ENCODE measurements around the gene ACP1.

Gene ACP1

DNA sequence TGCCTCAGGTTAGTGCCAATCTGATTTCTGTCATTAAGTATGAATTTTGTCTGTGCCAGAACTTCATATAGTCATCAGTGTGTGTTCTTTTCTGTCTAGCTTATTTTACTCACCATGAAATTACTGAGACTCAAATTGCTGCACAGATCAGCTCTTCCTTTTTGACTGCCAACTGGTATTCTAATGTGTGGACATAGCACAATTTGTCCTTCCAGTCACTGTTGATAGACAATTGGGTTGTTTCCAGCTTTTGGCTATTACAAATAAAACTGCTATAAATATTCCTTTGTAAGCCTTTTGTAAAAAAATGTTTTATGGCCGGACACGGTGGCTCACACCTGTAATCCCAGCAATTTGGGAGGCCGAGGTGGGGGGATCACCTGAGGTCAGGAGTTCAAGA lies 8.7 kb upstream of the ACP1 start:
- DNase-seq, result no peak

DNA sequence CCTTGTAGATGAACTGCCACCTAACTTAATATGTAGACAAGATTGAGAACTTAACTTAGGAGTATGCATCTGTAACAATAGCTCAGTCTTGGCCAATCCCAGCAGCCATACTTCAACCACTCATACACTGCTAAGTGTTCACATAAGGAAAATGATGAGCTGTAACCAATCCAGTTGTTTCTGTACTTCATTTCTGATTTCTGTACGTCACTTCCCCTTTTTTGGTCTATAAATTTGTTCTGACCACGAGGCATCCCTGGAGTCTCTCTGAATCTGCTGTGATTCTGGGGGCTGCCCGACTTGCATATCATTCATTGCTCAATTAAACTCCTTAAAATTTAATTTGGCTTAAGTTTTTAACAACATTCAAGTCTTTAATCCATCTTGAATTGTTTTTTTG lies 7.3 kb upstream of the ACP1 start:
- DNase-seq, result no peak

DNA sequence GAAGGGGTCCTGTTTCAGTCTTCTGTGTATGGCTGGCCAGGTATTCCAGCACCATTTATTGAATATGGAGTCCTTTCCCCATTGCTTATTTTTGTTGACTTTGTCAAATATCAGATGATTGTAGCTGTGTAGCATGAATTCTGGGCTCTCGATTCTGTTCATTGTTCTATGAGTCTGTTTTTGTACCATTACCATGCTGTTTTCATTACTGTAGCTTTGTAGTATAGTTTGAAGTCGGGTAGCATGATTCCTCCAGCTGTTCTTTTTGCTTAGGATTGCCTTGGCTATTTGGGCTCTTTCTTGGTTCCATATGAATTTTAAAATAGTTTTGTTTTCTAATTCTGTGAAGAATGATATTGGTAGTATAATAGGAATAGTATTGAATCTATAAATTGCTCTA lies 6.9 kb upstream of the ACP1 start:
- DNase-seq, result no peak

DNA sequence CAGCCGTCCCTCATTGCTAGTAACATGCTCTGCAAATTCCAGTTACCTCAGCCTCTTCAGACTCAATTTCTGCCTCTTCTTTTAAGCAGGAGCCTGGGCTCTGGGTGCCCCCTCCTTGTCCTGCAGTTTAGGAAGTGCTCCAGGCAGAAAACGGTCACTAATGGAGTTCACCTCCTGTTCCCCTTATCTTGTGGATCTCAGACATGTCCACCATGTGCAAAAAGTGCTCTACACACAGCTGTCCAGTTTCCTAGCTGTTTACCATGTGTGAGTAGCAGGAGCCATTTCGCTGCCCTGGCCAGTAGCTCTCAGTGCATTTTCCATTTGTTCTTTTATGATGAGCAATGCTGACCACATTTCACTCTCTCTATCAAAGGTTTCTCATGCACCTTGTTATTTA lies 5.8 kb upstream of the ACP1 start:
- DNase-seq, result no peak

DNA sequence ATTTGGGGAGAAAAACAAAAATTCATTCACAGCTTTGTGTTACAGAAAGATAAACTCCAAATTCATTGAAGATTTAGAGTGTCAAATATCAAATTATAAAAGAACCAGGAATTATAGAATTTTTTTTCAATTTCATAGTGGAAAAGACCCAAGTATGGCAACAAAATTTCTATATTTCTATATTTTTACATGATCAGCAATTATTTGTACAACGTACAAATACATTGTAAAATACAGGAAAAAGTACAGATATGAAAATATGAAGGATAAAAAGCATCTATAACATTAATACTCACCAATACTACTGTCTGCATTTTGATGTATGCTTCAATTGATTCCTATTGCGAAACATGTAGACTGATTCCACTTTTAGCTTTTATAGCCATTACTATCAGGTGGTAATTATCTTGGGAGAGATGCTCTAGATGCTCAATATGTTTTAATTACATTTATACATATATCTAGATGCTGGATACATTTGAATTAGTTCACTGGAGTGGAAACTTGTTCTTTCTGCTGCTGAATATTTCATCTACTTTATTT lies 4.9 kb upstream of the ACP1 start:
- DNase-seq, result no peak

DNA sequence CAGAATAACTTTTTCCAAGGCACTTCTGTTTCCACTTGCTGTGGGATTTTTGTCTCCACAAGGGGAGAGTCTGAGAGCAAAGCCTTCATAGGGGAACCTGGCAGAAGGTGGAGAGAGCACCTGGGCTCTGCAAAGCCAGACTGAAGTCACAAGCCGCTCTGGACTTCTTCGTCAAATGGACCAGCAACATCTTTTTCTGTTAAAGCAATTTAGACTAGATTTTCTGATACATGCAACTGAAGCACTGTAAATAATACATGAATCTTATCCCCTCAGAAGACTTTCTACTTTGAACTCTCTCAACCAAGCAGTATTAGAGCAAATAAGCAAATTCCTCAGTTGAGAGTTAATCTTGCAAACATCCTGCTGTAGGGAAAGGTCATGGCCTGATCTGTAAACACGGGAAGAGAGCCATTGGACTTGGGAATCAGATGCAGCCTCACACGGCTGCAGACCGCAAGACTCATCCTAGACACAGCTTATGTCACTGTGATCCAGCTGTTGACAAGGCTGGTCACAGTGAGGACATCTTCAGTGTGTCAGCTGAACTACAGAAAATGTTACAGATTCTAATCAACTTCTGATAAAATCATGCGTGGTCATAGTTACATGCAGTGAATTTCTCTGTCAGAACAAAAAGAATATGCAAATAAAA lies 4.1 kb upstream of the ACP1 start:
- no peak for DNase-seq

DNA sequence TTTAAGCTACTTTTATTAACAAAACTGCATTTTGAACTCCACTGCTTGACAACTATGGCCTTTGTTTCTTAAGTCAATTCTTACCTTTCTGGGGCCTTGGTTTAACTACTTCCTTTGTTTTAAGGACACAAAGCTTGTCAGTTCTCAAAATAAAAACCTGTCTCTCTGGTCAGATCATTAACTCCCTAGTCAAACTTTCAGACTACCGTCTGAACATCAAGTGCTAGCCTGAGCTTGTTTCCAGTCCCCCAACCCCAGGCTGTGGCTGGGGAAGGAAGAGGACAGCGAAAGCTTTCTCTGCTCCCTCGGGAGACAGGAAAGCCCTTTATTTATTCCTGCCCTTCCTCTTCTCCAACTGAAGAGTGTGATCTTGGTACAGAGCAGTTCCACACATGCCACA lies 2.6 kb upstream of the ACP1 start:
- no peak for DNase-seq

DNA sequence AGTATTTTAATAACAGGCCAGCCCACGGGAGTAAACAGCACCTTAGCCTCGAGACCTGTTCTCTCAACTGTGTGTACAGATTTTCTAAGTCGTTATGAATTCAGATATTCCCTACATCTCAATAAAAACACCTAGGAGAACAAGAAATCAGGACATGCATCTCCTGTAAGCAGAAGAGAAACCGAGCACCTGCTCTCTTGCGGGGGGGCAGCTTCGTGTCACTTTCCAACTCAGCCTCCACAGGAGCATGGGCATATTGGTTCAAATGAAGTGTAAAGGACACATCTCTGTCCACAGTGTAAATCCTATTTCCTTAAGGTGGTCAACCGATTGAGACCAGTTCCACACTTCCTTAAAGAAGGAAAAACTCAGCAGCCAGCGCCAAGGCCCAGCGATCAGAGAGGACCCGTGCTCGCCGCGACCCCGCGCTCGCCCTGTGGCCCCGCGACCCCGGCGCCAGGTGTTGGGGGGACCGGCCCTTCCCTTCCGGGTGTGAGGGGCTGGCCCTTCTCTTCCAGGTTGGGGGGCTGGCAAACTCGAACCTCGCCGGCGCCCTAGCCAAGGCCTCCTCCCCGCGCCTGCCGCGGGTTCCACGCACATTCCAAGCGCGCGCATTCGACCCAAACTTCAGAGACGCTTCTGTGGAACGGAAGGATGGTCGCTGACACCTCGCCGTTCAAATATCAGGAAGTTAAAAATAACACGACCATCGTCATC lies 1.6 kb upstream of the ACP1 start:
- no peak for DNase-seq

DNA sequence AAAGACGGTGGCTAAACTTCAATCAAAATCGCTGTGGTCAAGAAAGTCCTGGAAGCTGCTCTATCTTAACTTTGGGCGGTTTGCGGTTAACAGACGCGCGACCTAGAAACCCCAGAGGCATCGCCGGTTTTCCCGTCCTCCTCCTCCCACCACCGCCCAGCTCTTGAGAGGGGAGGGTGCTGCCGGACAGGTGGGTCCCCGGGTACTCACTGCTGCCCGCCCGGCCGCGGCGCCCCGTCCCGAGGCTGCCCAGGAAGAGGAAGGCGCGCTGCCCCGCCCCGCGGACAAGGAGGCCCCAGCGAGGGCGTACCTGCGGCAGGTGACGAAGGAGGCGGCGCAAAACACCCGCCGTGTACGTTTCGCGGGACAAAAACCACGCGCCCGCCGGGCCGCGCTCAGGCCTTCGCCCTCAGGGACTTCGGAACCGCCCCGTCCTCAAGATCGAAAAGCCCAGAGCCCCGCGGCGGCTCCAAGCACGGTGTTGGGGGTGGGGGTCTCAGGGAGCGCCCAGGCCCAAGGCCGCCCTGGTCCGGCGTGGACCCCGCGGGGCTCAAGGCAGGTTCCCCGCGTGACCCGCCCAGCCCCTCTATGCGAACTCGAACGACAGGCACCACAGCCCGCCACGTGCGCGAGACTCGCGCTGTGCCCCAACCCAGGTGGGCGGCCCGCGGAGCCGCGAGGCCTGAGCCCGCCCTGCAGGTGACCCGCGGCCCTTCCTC lies 814 bp upstream of the ACP1 start, which contains the start of gene SH3YL1:
TSS of gene SH3YL1 (minus strand) at position 259 of the 719 bp plus-strand sequence. CDS start at position 211, 48 bp downstream.
- DNase-seq, result no peak

DNA sequence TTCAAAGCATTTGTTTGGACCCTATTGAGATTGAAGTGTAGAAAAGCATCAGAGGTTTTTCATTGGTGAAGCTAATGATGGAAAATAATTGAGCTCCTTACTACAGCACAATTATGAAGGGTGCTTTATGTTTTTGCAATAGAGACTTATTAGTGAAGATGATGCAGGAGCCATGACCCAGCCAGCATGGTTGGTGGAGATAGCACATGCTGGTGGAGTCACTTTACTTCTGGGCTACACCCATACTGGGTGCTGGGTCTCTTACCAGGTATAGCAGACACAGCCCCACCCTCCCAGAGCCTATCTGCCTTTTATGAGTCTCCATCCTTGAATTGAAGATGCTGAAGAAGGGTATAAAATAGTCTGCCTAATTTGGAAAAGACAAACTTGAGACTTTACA lies 3.6 kb downstream of the ACP1 start:
- DNase-seq, result no peak

DNA sequence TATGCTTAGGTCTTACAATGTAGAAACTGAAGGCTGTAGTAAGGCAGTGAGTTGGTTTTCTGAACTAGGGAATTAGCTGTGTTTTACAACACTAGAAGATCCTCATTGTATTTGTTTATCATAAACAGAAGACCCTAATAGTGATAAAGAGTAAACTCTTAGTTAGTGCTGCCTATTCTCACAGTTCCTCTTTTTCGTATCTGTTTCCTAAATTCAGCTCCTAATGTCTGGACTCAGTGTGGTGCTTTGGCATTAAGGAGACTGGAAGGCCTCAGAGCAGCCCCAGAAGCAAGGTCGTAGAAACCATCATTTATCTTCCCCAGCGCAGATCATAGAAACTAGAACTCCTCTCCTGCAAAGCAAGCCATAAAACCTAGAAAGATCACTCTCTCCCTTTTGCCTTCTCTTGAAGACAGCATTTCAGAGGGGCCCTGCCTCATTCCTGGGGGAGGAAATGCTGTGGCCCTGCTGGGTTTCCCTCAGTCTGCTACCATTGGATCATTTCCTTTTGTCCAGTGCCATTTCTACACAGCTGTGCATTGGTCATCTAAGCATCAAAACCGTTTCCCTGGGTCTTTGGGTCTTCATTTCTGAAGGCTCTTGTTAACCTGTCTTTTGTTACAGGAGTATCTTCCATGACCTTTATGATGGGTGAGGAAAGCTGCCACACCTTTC lies 4.7 kb downstream of the ACP1 start:
- DNase-seq, result no peak

DNA sequence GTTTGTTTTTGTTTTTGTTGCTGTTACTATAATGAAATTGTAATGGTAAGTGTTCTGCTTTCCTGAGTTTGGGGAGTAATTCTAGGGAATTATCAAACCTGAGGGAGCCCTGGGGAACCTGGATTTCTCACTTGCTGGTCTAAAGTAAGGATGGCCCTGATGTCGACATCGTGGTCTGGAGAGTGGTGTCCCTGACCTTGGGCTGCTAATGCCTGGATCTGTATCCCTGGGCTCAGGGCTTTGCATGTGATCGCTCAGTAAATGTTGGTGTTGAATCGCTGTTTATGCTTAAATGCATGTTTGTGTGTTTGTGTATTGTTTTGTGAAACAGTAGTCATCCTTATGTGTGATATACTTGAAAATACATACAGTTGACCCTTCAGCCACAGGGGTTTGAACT lies 6.1 kb downstream of the ACP1 start:
- no peak for DNase-seq

DNA sequence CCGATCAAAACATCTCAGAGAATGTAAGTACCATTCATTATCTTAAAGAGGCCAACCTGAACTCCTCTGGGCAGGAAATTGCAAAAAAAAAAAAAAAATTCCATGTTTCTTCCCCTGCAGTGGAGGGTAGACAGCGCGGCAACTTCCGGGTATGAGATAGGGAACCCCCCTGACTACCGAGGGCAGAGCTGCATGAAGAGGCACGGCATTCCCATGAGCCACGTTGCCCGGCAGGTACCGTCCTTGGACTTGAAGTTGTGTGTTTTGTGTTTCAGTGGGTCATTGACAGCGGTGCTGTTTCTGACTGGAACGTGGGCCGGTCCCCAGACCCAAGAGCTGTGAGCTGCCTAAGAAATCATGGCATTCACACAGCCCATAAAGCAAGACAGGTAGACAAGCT lies 7.2 kb downstream of the ACP1 start:
- no peak for DNase-seq

DNA sequence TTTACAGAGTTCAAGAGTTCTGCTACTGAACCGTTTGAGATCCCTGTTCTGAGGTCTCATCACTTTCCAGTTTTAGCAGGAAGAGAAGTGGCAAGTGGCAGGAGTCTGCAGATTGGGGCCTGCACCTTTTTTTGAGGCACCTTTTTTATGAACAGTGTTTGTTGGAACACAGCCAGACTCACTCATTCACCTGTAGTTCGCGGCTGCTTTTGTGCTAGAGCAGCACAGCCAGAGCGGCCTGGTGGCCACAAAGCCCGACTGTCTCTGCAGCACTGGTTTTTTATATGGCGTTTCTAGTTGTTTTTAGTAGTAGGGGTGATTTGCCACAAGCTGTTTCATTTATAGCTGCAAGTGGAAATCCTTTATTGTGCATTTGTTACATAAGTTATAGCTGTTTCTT lies 8.6 kb downstream of the ACP1 start:
- DNase-seq, result no peak

DNA sequence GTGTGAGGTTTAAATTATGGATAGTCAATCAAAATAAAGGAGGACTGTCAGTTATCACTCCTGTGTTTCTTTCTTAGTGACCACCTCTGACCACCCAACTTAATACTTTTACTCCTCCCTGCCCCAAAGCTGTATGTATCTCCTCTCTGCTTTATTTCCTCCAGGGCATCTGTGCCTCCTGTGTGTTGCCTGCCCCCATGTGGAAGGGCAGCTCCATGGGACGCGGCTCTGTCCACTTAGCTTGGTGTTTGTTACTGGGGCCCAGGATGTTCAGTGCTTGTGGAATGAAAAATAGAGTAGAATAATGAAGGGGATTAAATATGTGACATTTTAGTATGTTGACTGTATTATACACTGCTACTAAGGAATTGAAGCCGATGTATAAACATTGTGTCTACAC lies 9.8 kb downstream of the ACP1 start:
- DNase-seq, result no peak

DNA sequence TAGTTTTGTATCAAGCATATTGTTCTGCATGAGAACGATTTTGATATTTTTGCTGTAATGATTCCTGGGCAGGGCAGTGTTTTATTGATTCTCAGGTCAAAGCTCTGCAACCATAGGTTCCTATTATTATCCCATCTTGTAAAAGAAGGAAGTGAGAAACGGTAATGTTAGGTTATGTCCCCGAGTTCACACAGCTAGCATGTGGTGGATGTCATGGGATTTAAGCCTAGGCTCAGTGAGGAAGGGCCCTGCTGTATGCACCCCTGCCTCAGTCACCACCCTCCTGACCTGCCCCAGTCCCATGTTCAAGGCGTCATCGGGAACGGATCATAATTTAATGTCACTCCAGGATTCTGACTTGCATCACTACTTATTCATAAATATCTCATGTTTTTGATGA lies 10.7 kb downstream of the ACP1 start:
- no peak for DNase-seq

DNA sequence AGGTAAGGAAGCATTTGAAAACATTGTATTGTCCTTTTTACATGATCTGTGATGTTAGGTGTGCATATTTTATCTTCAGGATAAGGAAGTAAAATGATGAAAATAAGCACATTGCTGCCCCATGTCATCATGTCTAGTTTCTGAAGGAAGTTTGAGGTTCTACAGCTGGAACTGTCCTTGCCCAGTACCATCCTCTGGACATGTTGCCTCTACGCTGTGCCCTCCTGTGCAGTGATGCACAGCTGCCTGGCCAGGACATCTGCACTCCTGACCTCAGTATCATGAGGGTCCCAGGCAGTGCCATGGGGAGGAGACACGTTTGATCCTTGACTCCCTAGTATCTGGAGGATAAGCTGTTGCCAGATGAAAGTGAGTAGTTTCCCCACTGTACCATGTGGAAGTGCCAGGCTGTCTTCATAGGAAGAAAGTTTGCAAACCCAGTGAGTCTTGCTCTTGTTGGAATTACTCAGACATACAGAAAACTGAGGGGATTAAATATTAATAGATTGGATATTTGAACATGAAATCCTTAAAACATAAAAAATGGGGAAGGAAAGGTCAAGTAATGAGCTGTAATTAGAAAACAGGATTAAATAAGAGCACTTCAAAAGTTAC lies 13.7 kb downstream of the ACP1 start:
- DNase-seq, result no peak

DNA sequence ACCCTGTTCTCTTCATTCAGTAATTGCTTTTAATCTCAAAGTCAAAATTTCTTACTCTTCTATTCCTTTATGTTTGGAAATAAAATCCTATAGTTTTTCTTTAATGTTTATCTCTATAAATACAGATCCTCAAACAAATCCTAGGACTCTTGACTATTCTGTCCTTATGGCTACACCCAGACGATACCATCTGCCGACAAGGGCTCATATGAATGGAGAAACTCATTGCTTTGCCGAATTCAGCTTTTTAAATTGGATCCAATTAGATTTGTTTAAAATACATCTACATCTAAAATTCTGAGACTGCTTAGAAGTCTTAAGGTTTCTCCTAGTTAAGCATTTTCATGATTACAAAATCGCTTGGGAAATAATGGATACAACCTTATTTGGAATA lies 14.2 kb downstream of the ACP1 start:
- DNase-seq, result no peak

DNA sequence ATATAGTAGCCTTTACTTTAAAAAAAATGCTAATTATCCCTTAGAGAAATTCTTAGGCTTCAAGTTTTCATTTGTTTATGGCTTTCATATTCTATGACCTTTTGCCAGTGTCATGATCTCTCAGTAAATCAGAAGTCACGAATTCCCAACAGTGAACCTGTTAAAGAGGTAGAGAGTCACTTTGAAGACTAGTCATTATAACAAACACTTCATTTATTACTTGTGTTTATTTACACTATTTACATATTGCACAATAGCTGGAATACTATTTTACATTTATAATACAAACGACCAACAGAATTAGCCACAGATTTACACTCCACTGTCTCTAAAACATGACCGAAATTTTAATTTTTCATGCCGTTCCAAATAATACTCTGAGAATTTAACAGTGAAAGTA lies 14.6 kb downstream of the ACP1 start:
- no peak for DNase-seq

DNA sequence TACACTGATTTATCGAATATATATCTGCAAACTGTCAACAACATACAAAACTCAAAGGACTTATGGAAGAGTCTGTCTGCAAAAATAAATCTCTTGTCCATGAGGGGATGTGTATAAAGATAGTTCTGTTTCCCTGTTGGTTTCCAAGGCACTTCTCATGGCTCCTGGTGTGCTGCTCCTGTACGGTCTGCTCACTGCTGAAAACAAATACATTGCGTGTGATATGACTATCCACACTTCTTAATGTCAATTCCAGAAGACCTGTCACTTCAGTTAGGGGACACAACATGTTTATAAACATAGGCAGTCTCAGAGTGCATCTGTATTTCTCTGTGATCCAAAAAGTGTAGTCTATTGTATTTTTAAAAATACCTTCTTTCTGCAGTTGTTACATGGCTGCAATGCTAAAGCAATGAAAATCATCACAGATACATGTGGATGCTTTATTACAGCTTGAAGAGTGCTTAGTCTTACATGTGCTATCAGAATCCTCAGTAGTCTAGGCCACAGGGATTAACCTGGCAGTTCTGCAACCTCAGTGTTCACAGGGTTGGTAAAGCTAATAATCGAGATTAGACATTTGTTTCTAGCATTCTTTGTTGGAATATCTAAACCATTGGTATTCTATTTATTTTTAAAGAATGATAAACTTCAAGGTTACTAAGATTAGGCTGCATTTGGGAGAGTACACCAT lies 15.4 kb downstream of the ACP1 start:
- no peak for DNase-seq

DNA sequence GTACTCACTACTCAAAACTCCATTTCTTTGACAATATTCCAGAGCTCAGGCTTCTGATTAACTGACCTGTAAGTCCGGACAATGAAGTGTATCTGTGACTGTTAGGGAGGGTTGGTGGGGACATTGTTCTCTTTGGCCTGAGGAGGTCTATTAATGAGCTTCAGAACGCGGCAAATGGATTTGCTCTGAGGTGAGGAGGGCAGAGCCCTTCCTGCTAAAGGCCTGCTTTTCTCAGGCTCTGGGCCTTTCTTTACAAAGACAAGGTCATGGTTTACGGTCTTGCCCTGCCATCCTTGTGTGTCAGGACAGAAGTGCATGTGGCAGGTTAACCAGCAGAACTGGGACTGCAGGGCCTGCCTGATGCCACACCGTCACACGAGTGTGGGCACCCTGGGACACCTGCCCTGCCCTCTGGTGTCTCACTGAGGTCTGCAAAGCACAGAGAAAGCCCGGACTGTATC lies 15.9 kb downstream of the ACP1 start:
- DNase-seq, result no peak

DNA sequence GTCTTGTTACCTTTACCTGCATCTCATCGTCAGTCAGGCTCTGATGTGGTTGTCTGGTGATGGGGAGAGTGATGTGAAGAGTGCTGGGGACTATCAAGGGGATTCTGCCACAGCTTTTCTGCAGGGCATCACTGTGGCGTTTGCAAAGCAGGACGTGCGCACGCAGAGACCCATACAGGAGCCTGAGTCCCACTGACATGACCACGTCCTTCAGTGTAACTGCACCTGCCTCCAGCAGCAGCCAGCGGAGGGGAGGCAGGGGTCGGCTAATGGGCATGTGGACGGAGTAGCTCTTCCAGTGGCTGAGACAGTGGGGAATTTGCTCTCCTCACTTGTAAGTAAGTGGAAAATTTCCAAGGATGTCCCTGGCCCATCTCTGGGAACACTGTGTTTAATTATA lies 16.6 kb downstream of the ACP1 start:
- DNase-seq, result no peak

Measured in DMS 273 treated with DMSO at 0.1 percent for 48 hours (cell line).